LNCaP clone FGC (cell line): ENCODE measurements around the gene CERS1.

Experiments used
- DNase-seq: peaks from one replicate; pipeline ENCODE4 v3.0.0-alpha.2; 2011; ENCODE audit warnings: low read depth
- H3K4me3 ChIP-seq: 2 replicates; pipeline ENCODE4 v1.5.1; 2011; ENCODE audit warnings: mild to moderate bottlenecking, low read depth, low read length, control low read depth
- CTCF ChIP-seq: IDR thresholded peaks from 2 replicates; pipeline ENCODE4 v1.5.1; 2012; ENCODE audit warnings: mild to moderate bottlenecking; ENCODE audit not compliant: control insufficient read depth, insufficient read depth; ENCODE audit errors: extremely low read depth

The CERS1 gene

GRCh38 chr19:18865106-18865972 lies 30.6 kb downstream of the CERS1 start:
- no peak overlapping the region for H3K4me3 ChIP-seq
- DNase-seq, result no peak
- TF ChIP-seq CTCF, result no peak

GRCh38 chr19:18863843-18864362 lies 32.1 kb downstream of the CERS1 start:
- H3K4me3 ChIP-seq, result no peak overlapping the region
- DNase-seq, result no peak
- TF ChIP-seq CTCF, result no peak

GRCh38 chr19:18862976-18863842 lies 32.7 kb downstream of the CERS1 start:
- DNase-seq, result no peak
- TF ChIP-seq CTCF, result no peak

GRCh38 chr19:18861917-18862316 lies 34.0 kb downstream of the CERS1 start:
- no peak overlapping the region for H3K4me3 ChIP-seq
- DNase-seq, result no peak
- TF ChIP-seq CTCF, result no peak

More at GRCh38 chr19:18862976-18863842, 32.7 kb downstream of the CERS1 start:
- H3K4me3 ChIP-seq, result no peak overlapping the region

GRCh38 chr19:18861235-18861634 lies 34.7 kb downstream of the CERS1 start:
- no peak for TF ChIP-seq CTCF
- DNase-seq, result no peak
- no peak overlapping the region for H3K4me3 ChIP-seq

GRCh38 chr19:18860725-18861124 lies 35.2 kb downstream of the CERS1 start:
- no peak for DNase-seq
- no peak overlapping the region for H3K4me3 ChIP-seq
- no peak for TF ChIP-seq CTCF
